C4-2B (cell line): ENCODE results near the gene AP4S1.

Experiments used
- ZFX ChIP-seq: fragments of 450-650 bp; IDR thresholded peaks from 2 replicates; pipeline ENCODE4 v1.6.1; 2017
- TF ChIP-seq, protein P1 (sequence below): fragments of 450-650 bp; conservative IDR thresholded peaks from 2 replicates; pipeline ENCODE4 v1.5.1; 2017; ENCODE audit warnings: mild to moderate bottlenecking

DNA sequence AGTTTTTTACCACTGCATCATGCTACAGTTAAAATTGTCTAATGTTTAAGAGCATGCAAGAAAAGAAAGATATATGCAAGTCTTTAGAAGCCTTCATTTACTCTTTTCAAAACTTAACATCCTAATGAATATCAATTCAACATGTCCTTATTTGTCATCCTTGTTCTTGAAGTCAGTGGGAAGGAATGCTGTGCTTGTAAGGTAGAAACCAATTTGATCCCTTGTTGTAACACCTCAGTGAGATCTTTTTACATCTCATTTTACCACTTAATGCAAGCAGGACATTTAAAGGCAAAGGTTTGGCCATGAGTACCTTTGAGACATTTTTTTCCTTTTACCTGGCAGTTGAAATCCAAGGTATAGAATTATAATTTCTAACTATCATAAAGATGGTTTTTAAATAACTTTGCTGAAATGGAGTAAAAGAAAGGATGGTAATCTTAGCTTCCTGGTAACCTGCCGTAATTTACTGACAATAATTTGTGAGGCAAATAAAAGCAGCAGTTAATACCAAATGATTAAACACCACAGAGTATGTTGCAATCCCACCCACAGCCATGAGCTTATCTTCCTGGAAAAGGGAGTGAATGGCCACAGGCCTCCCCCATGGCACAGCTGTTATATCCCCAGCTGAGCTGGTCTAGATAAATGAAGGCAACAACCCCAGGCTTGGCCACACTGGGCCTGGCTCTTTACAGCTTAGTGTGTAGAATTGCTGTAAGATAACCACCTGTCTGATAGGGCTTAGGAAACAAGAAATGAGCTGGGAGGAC, 33.9 kb downstream of the AP4S1 start:
- TF ChIP-seq, protein P1, sequence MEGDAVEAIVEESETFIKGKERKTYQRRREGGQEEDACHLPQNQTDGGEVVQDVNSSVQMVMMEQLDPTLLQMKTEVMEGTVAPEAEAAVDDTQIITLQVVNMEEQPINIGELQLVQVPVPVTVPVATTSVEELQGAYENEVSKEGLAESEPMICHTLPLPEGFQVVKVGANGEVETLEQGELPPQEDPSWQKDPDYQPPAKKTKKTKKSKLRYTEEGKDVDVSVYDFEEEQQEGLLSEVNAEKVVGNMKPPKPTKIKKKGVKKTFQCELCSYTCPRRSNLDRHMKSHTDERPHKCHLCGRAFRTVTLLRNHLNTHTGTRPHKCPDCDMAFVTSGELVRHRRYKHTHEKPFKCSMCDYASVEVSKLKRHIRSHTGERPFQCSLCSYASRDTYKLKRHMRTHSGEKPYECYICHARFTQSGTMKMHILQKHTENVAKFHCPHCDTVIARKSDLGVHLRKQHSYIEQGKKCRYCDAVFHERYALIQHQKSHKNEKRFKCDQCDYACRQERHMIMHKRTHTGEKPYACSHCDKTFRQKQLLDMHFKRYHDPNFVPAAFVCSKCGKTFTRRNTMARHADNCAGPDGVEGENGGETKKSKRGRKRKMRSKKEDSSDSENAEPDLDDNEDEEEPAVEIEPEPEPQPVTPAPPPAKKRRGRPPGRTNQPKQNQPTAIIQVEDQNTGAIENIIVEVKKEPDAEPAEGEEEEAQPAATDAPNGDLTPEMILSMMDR: no peak
- no peak for TF ChIP-seq ZFX
